Renal cortex interstitium (tissue), 11 donors: ENCODE data around the gene PLIN5. TPM values are rescaled to one million over a fixed set of nuclear protein-coding genes. Genes with fewer than 3 reads are reported as not detected.

Experiments used
- DNase-seq, 11 donors: peaks; one replicate each; pipeline ENCODE4 v3.0.0-alpha.2; 2013; ENCODE audit warnings: low read depth in 9 of 11, low spot score in 4 of 11; ENCODE audit errors: extremely low read depth in 1 of 11
- polyA plus RNA-seq, 3 donors: library from polyadenylated mRNA; unstranded; fragments of 120-200 nt; gene quantifications; one replicate each; pipeline ENCODE4 v1.2.1, GENCODE V29; 2013; ENCODE audit not compliant: insufficient read length in 3 of 3

PLIN5 gene
- polyA plus RNA-seq, 3 donors = 2.1 to 8.2 (median 3.9) TPM

GRCh38 chr19:4499318-4499717 is 35.7 kb downstream of the PLIN5 start:
- no peak for DNase-seq

- DNase-seq = no peak
These were observed 36.3 kb downstream of the PLIN5 start for GRCh38 chr19:4498694-4499093.

- no peak for DNase-seq
These were observed 37.1 kb downstream of the PLIN5 start for GRCh38 chr19:4497770-4498389.

DNA sequence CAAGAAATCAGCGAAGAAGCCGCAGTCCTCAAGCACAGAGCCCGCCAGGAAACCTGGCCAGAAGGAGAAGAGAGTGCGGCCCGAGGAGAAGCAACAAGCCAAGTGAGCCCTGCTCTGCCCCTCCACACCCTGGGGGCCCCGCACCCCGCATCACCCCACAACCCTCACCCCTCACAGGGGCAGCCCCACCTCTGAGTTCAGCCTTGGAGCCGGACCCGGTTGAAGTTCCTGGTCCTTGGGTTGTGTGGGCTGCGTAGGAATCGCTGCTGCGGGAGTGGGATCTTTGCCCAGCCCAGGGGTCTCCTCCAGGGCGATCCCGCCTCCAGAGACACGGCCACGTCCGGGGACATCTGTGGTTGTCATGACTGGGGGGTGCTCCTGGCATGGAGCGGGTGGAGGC is 38.7 kb downstream of the PLIN5 start:
- no peak for DNase-seq

DNA sequence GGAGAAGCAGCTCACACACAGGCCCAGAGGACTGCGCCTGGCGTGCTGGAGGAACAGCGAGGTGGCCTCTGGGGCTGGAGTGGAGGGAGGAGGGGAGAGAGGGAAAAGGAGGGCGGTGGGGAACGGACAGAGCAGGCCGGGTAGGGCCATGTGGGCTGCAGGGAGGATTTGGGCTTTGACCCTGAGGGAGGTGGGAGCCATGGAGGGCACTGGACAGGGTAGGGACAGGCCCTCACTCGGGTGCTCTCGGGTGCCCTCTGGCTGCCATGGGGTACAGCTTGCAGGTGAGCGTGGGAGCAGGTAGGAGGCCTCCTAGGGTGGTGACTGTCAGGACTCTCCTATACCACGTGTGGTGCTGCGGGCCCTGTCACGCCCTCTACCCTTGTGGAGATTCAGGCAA is 39.6 kb downstream of the PLIN5 start:
- no peak for DNase-seq

GRCh38 chr19:4494691-4495064 is 40.3 kb downstream of the PLIN5 start:
- no peak for DNase-seq

DNA sequence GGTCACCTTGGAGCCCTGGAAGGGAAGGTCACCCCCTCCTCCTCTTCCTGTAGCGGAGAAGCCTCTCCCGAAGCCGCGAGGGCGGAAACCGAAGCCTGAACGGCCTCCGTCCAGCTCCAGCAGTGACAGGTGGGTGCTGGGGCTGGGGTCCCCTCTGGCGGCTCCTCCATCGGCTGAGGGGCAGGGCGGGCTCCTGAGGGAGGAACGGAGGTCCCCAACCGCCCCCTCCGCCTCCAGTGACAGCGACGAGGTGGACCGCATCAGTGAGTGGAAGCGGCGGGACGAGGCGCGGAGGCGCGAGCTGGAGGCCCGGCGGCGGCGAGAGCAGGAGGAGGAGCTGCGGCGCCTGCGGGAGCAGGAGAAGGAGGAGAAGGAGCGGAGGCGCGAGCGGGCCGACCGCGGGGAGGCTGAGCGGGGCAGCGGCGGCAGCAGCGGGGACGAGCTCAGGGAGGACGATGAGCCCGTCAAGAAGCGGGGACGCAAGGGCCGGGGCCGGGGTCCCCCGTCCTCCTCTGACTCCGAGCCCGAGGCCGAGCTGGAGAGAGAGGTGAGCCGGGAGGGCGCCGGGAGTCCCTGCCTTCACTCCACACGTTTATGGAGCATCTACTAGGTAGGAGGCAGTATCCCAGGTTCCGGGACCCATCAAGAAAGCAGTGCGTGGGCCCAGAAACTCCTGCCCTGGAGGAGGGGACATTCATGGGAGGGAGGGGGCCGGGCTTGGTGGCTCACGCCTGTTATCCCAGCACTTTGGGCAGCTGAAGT is 40.9 kb downstream of the PLIN5 start:
- no peak for DNase-seq

- DNase-seq = no peak
These were observed 41.7 kb downstream of the PLIN5 start for GRCh38 chr19:4493104-4493928.

GRCh38 chr19:4492337-4493103 is 42.5 kb downstream of the PLIN5 start:
- no peak for DNase-seq

DNA sequence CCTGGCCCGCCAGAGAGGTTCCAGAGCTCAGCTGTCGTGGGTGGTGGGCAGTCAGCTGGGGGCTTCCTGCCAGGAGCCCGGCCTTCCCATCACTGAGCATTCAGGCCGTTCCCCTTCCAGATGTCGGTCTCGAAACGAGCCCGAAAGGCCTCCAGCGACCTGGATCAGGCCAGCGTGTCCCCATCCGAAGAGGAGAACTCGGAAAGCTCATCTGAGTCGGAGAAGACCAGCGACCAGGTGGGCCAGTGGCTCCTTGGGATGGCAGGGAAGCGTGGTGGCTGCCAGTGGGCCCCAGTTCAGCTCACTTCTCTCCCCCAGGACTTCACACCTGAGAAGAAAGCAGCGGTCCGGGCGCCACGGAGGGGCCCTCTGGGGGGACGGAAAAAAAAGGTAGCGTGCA is 43.6 kb downstream of the PLIN5 start:
- no peak for DNase-seq

DNA sequence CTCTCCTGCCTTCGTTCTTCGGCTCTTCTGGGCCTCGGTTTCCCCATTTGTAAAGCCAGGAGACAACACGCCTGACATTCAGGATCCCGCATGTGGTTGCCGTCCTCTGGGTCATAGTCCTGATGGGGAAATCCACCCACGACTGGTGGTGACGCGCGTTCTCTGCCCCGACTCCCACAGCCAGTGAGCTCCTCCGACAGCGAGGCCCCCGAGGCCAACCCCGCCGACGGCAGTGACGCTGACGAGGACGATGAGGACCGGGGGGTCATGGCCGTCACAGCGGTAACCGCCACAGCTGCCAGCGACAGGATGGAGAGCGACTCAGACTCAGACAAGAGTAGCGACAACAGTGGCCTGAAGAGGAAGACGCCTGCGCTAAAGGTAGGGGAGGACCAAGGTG is 46.5 kb downstream of the PLIN5 start:
- no peak for DNase-seq

- no peak for DNase-seq
These were observed 47.5 kb downstream of the PLIN5 start for GRCh38 chr19:4487572-4487971.

DNA sequence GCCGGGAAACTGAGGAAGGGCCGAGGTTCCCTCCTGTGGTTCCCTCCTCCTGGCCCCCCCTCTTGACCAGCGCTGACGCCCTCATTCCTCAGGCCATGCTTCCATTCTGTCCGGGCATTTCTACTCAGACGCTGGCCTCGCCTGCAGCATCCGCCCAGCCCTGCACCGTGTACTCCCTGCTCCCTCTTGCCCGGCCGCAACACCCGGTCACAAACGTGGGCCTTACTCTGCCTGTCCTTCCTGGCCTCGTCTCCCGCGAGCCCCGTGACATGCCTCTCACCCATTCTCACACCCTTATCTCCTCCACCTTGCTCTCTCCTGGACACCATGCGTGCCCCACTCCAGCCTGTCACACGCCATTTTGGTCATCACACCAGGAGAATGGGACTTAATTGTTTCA is 51.6 kb downstream of the PLIN5 start:
- no peak for DNase-seq

- DNase-seq = no peak
These were observed 52.2 kb downstream of the PLIN5 start for GRCh38 chr19:4482721-4483364.

- DNase-seq = no peak
These were observed 57.8 kb downstream of the PLIN5 start for GRCh38 chr19:4477034-4477801.

GRCh38 chr19:4474514-4475022 is 60.5 kb downstream of the PLIN5 start:
- peak in 7 of 11 donors; percentile 43 to 62 (median 53) for DNase-seq

DNA sequence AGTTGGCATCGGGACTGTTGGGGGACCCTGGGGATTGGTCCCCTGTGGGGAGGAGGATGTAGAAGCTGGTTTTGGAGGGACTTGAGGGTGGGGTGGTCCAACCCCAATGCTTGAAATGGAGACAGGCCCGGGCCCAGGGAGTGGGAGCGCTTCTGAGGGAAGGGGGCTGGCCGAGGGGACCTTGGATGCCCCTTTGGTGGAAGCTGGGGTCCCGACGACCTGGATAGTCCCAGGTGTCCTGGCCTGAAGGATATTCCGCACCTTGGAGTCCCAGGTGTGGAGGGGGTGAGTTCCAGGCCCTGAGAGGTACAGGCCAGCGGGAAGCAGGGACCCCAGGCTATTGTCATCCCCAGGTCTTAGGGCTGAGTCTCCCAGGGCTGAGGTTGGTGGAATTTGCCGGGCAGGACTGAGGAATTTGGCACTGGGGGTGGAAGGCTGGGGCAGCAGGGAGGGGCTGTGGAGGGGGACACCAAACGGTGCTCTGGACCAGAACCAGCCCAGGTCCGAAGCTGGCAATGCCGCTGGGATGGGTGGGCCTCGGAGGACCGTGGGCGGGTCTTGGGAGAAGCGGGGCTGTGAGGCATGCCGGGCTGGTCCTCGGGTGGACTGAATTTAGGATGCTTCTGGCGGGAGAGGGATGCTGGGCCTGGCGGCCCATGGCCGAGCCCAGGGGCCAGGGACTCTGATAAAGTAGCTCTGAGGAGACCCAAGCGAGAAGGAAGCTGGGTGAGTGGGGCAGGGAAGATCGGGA is 61.1 kb downstream of the PLIN5 start:
- no peak for DNase-seq
